AG09309 (cell line): ENCODE results near the gene GPR17.

Experiments used
- DNase-seq: peaks from one replicate; pipeline ENCODE4 v3.0.0-alpha.2; 2010; ENCODE audit warnings: low read depth
- H3K4me3 ChIP-seq: 2 replicates; pipeline ENCODE4 v1.5.1; 2011; ENCODE audit warnings: mild to moderate bottlenecking, low read depth, low read length, moderate library complexity; ENCODE audit not compliant: control insufficient read depth
- CTCF ChIP-seq: IDR thresholded peaks from 2 replicates; pipeline ENCODE4 v1.5.1; 2011; ENCODE audit warnings: mild to moderate bottlenecking, low read depth, low read length, inconsistent platforms; ENCODE audit not compliant: insufficient read depth, control insufficient read depth; ENCODE audit errors: missing control alignments

The GPR17 gene

DNA sequence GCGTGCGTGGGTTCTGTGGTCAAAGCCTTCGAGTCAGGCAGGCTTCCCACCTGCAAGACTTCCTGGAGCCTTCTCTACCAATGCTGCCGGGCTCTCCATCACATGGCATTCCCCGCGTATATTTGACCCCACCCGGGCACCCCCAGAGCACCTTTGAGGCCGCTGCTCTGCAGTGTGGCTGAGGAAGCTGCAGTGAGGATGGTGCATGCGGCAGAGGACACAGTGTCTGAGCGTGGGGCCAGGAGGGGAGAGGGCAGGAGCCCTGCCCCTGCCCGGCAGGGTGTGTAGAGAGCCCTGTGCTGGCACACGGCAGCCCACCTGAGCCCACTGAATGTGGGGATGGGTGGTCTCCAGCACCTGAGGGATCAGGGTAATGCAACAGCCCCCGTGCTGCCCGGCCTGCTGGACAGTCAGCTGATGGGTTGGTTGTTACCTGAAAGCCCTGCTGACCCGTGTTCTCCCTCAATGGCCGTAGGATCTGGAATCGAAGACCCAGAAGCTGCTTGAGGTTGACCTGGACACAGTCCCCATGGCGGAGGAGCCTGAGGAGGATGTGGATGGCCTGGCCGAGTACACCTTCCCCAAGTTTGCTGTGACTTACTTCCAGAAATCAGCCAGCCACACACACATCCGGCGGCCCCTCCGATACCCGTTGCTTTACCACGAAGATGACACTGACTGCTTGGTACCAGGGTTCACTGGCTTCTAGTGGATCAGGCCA, 36.8 kb upstream of the GPR17 start:
- DNase-seq: no peak
- H3K4me3 ChIP-seq: no peak overlapping the region
- TF ChIP-seq CTCF: no peak

GRCh38 chr2:127609818-127610217, 36.1 kb upstream of the GPR17 start:
- no peak for TF ChIP-seq CTCF
- no peak for DNase-seq
- no peak overlapping the region for H3K4me3 ChIP-seq

DNA sequence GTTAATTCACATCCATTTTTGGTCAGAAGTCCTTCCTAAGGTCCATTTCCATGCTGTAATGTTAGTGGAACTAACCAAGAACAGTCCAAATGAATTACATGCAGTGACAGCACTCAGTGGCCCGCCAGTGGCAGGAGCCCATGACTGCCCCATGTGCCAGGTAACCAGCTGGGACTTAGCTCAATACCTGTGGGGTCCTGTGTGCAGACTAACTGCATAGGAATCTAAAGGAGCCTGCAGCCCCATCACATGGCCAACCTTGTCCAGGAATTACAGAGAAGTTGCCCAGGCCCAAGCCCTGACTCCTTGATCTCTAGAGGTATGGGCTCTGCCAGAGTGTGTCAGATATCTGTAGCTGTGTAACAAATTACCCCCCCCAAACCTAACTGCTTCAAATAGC, 35.4 kb upstream of the GPR17 start:
- no peak overlapping the region for H3K4me3 ChIP-seq
- TF ChIP-seq CTCF: no peak
- no peak for DNase-seq

GRCh38 chr2:127611076-127611925, 34.7 kb upstream of the GPR17 start:
- DNase-seq: no peak
- TF ChIP-seq CTCF: no peak
- no peak overlapping the region for H3K4me3 ChIP-seq

DNA sequence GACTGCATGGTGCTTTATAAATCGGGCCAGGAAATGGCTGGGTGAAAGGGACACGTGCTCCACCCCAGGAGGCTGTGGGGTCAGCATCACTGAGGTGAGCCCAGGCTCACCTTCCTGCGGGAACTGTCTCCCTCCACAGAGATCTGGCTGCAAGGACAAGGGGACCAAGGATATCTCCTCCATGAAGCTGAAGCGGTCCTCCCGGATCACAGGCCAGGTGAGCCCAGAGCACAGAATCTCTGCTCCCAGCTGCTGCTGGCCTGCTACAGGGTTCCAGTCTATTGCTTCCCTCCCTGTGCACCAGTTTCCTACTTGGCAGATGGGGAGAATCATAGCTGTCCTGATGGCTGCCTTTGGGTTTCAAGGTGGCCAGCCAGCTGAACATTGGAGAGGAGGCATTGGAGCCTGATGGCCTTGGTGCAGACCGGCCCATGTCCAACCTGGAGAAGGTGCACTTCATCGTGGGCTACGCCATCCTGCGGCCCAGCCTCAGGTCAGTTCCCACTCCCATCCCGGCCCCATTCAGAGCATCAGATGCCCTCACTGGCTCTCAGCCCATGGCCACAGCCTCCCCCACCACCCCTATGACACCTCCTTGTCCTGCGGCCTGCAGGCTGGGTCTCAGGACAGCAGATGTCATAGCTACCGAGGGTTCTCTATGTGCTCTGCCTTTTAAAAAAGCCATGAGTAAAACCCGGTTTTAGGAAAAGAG, 33.7 kb upstream of the GPR17 start:
- no peak overlapping the region for H3K4me3 ChIP-seq
- no peak for TF ChIP-seq CTCF
- DNase-seq: no peak

DNA sequence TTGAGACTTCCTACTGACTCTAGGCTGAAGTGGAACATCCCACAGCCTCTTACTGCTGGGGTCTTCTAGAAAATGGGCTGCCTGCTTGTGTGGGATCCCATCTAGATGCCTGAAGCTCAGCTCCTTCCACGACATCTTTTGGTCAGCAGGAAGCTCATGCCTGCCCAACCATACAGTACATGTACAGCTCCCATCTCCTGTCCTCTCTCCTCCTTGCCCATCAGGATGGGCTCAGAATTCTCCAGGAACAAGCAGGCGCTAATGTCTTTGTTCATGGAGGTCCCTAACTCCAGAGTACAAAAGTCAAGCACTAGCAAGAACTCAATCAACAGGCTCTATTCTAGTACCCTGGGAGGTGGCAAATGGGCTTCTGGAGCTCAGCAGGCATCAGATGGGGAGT, 31.7 kb upstream of the GPR17 start:
- H3K4me3 ChIP-seq: no peak overlapping the region
- no peak for DNase-seq
- no peak for TF ChIP-seq CTCF
